Astrocyte (in vitro differentiated cells and primary cell): ENCODE results near the gene MLXIPL. TPM values are rescaled to one million over a fixed set of nuclear protein-coding genes. Genes with fewer than 3 reads are reported as not detected.

Experiments
- DNase-seq: peaks from one replicate; pipeline ENCODE4 v3.0.0-alpha.2; 2010; ENCODE audit warnings: low read depth
- FAIRE-seq: peaks from 2 replicates; lab custom pipeline; 2011; peaks lifted over from hg19 to GRCh38; lab: Jason Lieb, UNC
- H2AFZ ChIP-seq: 2 replicates; pipeline ENCODE4 v1.6.0; 2012; ENCODE audit warnings: low read depth, low read length, inconsistent platforms
- H3K27ac ChIP-seq: 2 replicates; pipeline ENCODE4 v1.5.1; 2011; ENCODE audit warnings: low read depth, low read length, inconsistent platforms
- H3K27me3 ChIP-seq: 2 replicates; pipeline ENCODE4 v1.6.0; 2011; ENCODE audit warnings: low read length, inconsistent platforms; ENCODE audit not compliant: insufficient read depth
- H3K36me3 ChIP-seq: 2 replicates; pipeline ENCODE4 v1.5.1; 2011; ENCODE audit warnings: low read length, inconsistent platforms; ENCODE audit not compliant: insufficient read depth
- H3K4me1 ChIP-seq: 2 replicates; pipeline ENCODE4 v1.5.1; 2011; ENCODE audit warnings: low read length, inconsistent platforms; ENCODE audit not compliant: insufficient read depth
- H3K4me2 ChIP-seq: 2 replicates; pipeline ENCODE4 v1.6.0; 2012; ENCODE audit warnings: low read length, inconsistent platforms
- H3K4me3 ChIP-seq: 2 replicates; pipeline ENCODE4 v1.5.1; 2011; ENCODE audit warnings: low read depth, mild to moderate bottlenecking, low read length, inconsistent platforms; ENCODE audit not compliant: insufficient read depth
- H3K79me2 ChIP-seq: 2 replicates; pipeline ENCODE4 v1.6.0; 2012; ENCODE audit warnings: mild to moderate bottlenecking, low read length, inconsistent platforms; ENCODE audit not compliant: insufficient read depth
- H3K9ac ChIP-seq: 2 replicates; pipeline ENCODE4 v1.6.0; 2012; ENCODE audit warnings: mild to moderate bottlenecking, low read length, inconsistent platforms
- H3K9me3 ChIP-seq: 2 replicates; pipeline ENCODE4 v1.5.1; 2012; ENCODE audit warnings: low read depth, mild to moderate bottlenecking, low read length, inconsistent platforms; ENCODE audit not compliant: insufficient read depth
- H4K20me1 ChIP-seq: 2 replicates; pipeline ENCODE4 v1.6.0; 2012; ENCODE audit warnings: low read length, inconsistent platforms; ENCODE audit not compliant: insufficient read depth
- H3K27ac Mint-ChIP-seq: one replicate; pipeline ENCODE4 v1.8.0; 2021; ENCODE audit warnings: mild to moderate bottlenecking, mixed read lengths; ENCODE audit not compliant: unreplicated experiment
- H3K27me3 Mint-ChIP-seq: one replicate; pipeline ENCODE4 v1.8.0; 2021; ENCODE audit warnings: low read depth, mixed read lengths; ENCODE audit not compliant: unreplicated experiment
- H3K36me3 Mint-ChIP-seq: one replicate; pipeline ENCODE4 v1.8.0; 2021; ENCODE audit warnings: low read depth, mixed read lengths; ENCODE audit not compliant: unreplicated experiment
- H3K4me1 Mint-ChIP-seq: one replicate; pipeline ENCODE4 v1.8.0; 2021; ENCODE audit warnings: low read depth, mixed read lengths; ENCODE audit not compliant: unreplicated experiment
- H3K4me3 Mint-ChIP-seq: one replicate; pipeline ENCODE4 v1.8.0; 2021; ENCODE audit warnings: mild to moderate bottlenecking, moderate library complexity, mixed read lengths; ENCODE audit not compliant: unreplicated experiment
- H3K9me3 Mint-ChIP-seq: one replicate; pipeline ENCODE4 v1.8.0; 2021; ENCODE audit warnings: mild to moderate bottlenecking, mixed read lengths; ENCODE audit not compliant: unreplicated experiment
- CTCF ChIP-seq: IDR thresholded peaks from 2 replicates; pipeline ENCODE4 v1.5.1; 2011; ENCODE audit warnings: low read depth, mild to moderate bottlenecking, inconsistent platforms, low read length, moderate library complexity; ENCODE audit not compliant: insufficient read depth
- EZH2 ChIP-seq: IDR thresholded peaks from 2 replicates; pipeline ENCODE4 v1.6.1; 2012; ENCODE audit warnings: mild to moderate bottlenecking, low read length, inconsistent platforms; ENCODE audit not compliant: insufficient read depth
- total RNA-seq: library from RNA; stranded (reverse); gene quantifications from 2 replicates; pipeline ENCODE4 v1.2.1, GENCODE V29; 2021

MLXIPL gene
- total RNA-seq, 1 donor from 2014 or later, result 0.41 TPM

GRCh38 chr7:73572767-73573186, 51.5 kb downstream of the MLXIPL start:
- no peak overlapping the region for H3K4me2 ChIP-seq
- no peak overlapping the region for H2AFZ ChIP-seq
- no peak overlapping the region for H3K4me3 ChIP-seq
- Mint-ChIP-seq H3K27ac (no peak overlapping the region), H3K4me1 (peaks cover 8% of the 10 kb centered on the region), H3K9me3 (no peaks in the 10 kb centered on the region), H3K4me3 (no peak overlapping the region), H3K36me3 (peaks cover 33% of the 10 kb centered on the region), H3K27me3 (no peaks in the 10 kb centered on the region)
- FAIRE-seq, result no peak
- peaks cover 49% of the 10 kb centered on the region for H3K36me3 ChIP-seq
- TF ChIP-seq CTCF, result no peak
- TF ChIP-seq EZH2, result no peak
- H3K27ac ChIP-seq, result no peak overlapping the region
- no peak for DNase-seq
- H3K9me3 ChIP-seq, result no peaks in the 10 kb centered on the region
- H3K79me2 ChIP-seq, result peaks cover 49% of the 10 kb centered on the region
- H4K20me1 ChIP-seq, result peaks cover 83% of the 10 kb centered on the region
- no peaks in the 10 kb centered on the region for H3K27me3 ChIP-seq
- H3K4me1 ChIP-seq, result peaks cover 8% of the 10 kb centered on the region
- H3K9ac ChIP-seq, result no peak overlapping the region

- no peak overlapping the region for H3K4me3 ChIP-seq
- no peaks in the 10 kb centered on the region for H3K9me3 Mint-ChIP-seq
- FAIRE-seq, result no peak
These were observed 53.3 kb downstream of the MLXIPL start for GRCh38 chr7:73570977-73571376.

More at GRCh38 chr7:73570977-73571376, 53.3 kb downstream of the MLXIPL start:
- H3K27ac ChIP-seq, result no peak overlapping the region
- Mint-ChIP-seq H3K27ac (no peak overlapping the region), H3K4me3 (no peak overlapping the region), H3K36me3 (peaks cover 29% of the 10 kb centered on the region), H3K27me3 (no peaks in the 10 kb centered on the region), H3K4me1 (peaks cover 1% of the 10 kb centered on the region)
- peaks cover 72% of the 10 kb centered on the region for H4K20me1 ChIP-seq
- TF ChIP-seq EZH2 (no peak), CTCF (no peak)
- H3K4me1 ChIP-seq, result no peaks in the 10 kb centered on the region
- H3K9me3 ChIP-seq, result no peaks in the 10 kb centered on the region
- H3K36me3 ChIP-seq, result peaks cover 49% of the 10 kb centered on the region
- H3K9ac ChIP-seq, result no peak overlapping the region
- no peak overlapping the region for H3K4me2 ChIP-seq
- DNase-seq, result no peak
- no peak overlapping the region for H2AFZ ChIP-seq
- H3K27me3 ChIP-seq, result no peaks in the 10 kb centered on the region
- H3K79me2 ChIP-seq, result peaks cover 31% of the 10 kb centered on the region
